Stimulated activated CD4-positive, alpha-beta T cell treated with anti-CD3 and anti-CD28 coated beads, Interleukin-4, amount 100 ng/mL, for 48 hours (primary cell): ENCODE results near the gene CHRNA3.

Source experiments
- DNase-seq, 2 donors: peaks; one replicate each; pipeline ENCODE4 v3.0.0-alpha.2; 2020; ENCODE audit warnings: low read depth in 2 of 2

Gene CHRNA3

DNA sequence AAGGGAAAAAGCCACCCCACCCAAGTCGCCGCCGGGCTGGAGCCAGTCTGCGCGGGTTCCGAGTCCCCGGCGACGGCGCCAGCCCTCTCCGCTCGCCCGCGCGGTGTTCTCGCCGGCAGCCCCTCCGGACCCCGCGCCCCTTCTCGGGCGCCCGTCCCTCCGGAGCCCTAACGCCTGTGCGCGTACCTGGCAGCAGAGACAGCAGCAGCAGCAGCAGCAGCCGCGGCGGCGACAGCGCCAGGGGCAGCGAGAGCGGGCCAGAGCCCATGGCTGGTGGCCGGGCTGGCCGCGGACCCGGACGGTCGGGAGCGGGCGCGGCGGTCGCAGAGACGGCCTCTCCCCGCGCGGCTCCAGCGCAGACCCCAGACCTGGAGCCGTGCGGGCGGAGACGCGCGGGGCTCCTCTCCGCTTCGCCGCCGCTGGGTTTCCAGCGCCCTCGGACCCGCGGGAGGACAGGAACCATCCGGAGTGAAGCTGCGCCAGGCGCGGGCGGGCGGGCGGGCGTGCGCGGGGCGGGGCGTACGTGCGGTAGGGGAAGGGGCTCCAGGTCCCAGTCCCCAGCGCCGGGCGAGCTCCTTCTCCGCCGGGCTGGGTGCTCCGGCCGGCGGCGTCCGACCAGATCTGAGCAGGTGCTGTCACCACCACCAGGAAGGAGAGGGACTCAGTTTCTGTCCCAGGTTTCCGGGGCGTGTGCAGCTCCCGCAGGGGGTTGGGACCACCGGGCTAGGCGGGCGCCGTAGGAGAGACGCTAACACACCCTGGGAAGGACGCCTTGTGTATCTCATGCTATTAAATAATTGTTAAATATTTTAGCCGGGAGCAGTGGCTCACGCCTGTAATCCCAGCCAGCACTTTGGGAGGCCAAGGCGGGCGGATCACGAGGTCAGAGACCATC, at the start of gene CHRNA3:
Gene CHRNA3 (minus strand): TSS at position 470 of the 895 bp plus-strand sequence. CDS start 202 bp downstream, at position 268.
- no peak for DNase-seq

GRCh38 chr15:78668987-78669386, 48.2 kb upstream of the CHRNA3 start:
- DNase-seq = no peak

- DNase-seq = no peak
Observed at GRCh38 chr15:78667578-78668236, 46.9 kb upstream of the CHRNA3 start.

GRCh38 chr15:78666010-78666409, 45.2 kb upstream of the CHRNA3 start:
- no peak for DNase-seq

DNA sequence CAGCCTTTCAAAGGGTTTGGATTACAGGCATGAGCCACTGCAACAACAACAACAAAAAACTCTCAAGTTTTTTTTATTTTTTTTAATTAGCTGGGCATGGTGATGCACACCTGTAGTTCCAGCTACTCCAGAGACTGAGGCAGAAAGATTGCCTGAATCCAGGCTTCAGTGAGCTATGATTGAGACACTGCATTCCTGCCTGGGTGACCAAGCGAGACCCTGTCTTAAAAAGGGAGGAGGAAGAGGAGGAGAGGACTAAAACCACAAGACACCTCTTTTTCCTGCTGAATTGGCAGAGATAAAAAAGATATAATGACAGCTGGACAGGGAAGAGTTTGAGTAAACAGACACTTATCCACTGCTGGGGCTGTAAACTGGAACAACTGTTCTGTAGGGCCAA, 42.9 kb upstream of the CHRNA3 start:
- no peak for DNase-seq

GRCh38 chr15:78662028-78662427, 41.2 kb upstream of the CHRNA3 start:
- no peak for DNase-seq

DNA sequence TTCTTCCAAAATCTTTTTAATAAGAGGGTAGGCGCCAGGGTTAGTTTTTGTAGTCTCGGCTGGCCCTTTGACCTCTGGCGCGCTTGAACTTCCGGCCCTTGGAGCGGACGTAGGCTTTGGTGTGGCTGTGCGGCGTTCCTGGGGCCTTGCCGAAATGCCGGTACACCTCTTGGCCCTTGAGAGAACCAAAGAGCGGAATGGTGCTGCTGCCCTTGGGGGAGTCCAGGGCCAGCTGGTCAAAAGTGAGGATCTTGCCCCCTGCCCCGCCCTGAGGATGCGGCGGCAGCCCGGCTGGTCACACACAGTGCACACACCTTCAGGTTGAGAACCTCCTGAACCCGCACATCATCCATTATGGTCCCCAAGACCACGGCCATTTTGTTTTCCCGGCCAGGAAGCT, 40.2 kb upstream of the CHRNA3 start:
- DNase-seq = no peak

GRCh38 chr15:78660584-78660983, 39.8 kb upstream of the CHRNA3 start:
- no peak for DNase-seq

DNA sequence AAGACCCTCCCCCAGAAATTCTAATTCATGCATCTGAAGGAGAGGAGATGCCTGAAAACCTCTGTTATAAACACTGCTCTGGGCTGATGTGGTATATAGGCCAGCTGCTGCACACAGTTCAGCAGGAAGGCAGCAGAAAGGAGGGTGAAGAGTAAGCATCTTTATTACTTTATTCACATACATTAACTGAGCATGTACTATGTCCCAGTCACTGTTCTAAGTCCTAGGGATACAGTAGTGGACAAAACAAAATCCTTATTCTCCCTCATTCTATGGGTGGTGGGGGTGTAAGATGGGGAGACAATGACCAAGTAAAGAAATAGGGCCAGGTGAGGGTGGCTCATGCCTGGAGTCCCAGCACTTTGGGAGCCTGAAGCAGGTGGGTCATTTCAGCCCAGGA, 38.0 kb upstream of the CHRNA3 start:
- DNase-seq = no peak

DNA sequence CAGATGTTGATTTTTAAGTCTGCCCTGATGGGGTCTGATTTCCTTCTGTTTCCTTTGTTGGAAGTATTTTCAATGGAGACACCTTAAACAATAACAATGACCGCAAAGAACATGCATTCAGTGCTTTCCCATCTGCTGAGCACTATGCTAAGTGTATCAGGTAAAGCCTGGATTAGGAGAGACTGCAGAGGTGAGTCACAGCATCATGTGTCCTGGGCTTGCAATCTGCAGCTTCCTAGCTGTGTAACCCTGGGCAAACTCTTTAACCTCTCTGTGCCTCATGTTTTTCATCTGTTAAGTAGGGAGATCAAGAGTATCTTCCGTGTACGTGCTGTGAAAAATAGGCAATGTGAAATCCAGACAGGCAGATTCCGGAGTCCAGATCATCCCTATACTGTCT, 33.5 kb upstream of the CHRNA3 start:
- no peak for DNase-seq

GRCh38 chr15:78651930-78652615, 31.3 kb upstream of the CHRNA3 start:
- DNase-seq = no peak

- DNase-seq = no peak
Observed at GRCh38 chr15:78651007-78651406, 30.2 kb upstream of the CHRNA3 start.

DNA sequence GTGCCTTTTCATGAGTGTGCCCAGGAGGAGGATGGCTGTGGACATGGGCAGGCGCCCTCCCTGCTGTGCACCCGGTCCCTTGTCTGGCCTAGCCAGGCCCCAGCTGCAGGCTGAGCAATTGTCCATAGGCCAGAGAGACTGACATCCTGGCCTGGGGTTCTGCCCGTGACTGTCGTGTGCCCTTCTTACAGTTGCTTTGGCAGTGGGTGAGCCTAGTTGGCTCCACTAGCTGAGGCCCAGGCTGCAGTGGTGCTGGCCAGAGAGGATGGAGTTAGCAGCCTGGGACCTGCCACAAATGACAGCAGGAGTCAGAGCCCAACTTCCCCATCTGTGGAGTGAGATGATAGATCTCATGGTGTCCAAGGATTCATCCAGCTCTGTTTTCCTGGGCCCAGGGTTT, 29.2 kb upstream of the CHRNA3 start:
- no peak for DNase-seq

DNA sequence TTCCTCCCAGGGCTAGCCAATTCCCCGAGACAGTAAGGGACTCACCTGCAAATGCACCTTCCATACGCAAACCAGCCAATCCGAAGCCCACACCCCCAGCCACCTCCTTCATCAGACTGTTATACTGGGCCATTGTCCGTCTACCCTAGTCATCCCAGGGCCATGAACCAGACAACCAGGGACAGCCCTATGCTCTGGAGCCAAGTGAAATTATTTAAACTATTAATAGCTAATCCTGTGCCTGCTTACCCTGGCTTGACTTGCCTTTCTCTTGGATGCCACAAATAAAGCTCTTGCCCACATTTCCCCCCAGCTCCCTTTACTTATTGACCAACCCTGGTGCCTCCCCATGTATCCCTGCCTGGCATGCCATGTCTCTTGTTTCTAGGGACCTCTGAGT, 24.2 kb upstream of the CHRNA3 start:
- no peak for DNase-seq

DNA sequence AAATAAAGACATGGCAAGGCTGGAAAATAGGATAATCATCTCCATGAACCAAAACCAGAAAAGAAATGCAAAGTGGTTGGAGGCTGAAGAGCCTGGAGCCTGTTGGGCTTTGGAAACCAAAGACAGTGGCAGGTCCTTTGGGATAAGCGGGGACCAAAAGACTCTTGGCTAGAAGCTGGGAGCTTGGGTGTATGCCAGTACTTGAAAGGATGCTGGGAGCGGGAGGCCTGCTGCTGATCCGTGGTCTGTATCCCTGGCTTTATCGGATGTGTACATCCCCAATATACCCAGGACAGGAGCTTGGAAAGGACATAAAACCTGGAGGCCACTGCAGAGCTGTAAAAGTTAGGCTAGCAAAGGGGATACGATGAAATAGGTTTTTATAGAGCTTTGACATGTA, 21.5 kb upstream of the CHRNA3 start:
- DNase-seq = no peak

DNA sequence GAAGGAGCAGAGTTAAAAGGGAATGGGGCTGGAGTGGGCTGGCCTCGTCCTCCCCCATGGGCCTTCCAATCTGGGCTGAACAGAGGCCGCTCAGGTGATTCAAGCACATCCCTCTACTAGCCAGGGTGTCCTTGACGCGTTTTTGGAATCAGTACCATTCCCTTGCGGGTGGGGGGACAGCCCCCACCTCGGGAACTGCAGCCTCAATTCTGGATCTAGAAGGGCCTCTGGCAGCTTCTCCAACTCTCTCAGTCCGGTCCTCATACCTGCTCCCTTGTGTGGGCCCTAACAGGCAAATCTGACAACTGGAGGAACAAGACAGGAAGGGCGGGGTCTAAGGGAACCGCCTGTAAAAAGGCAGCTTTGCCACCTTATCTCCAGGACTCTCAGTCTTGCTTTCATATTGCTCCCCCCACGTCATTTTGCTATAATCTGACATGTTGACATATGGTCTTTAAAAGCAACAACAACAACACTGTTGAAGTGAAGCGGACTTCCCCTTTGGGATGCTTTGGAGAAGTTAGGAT, 21.0 kb upstream of the CHRNA3 start:
- DNase-seq = no peak

GRCh38 chr15:78641102-78641748, 20.4 kb upstream of the CHRNA3 start, which contains the start of gene CHRNB4:
TSS of gene CHRNB4 (minus strand) at chr15:78641210. CDS start at chr15:78641133, 77 bp downstream.
- DNase-seq = no peak

DNA sequence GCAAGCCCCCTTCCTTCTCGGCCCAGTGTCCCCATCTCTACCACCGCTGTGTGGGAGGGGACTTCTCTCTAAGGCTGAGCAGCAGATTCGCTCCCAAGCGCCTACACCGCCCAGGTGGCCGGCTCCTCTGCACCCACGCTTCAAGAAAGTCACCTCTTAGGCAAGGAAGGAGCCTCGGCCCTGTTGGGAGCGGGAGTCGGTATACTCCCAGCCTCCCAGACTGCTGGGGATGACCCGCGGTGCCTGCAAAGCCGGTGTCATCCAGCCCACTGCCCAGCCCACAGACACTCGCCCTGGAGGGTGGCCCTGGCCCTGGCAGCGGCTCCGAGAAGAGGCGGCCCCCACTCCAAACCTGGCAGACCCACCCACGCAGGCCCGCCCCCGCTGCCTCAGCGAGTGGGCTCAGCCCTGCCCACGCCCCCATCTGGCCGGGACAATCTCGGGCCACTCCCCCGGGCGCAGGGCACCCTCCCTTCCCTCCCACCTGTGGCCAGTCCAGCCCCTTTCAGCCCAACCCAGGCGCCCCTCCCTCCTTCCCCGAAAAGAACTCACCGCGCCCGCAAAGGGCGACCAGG, 19.8 kb upstream of the CHRNA3 start:
- DNase-seq = no peak

- DNase-seq = peak; percentile 36 to 62
Observed at GRCh38 chr15:78638658-78639314, 18.0 kb upstream of the CHRNA3 start.

GRCh38 chr15:78637776-78638435, 17.1 kb upstream of the CHRNA3 start:
- no peak for DNase-seq
